GM12873 (cell line): ENCODE data around the gene UBAP1.

Experiments
- TF ChIP-seq, protein P1 (sequence below): IDR thresholded peaks from 2 replicates; pipeline ENCODE4 v1.5.1; 2012; ENCODE audit warnings: low read depth, mild to moderate bottlenecking, moderate library complexity, low read length, control low read depth; ENCODE audit not compliant: insufficient read depth; ENCODE audit errors: missing control alignments

Gene UBAP1

GRCh38 chr9:34145165-34145564, 33.7 kb upstream of the UBAP1 start:
- TF ChIP-seq, protein P1, sequence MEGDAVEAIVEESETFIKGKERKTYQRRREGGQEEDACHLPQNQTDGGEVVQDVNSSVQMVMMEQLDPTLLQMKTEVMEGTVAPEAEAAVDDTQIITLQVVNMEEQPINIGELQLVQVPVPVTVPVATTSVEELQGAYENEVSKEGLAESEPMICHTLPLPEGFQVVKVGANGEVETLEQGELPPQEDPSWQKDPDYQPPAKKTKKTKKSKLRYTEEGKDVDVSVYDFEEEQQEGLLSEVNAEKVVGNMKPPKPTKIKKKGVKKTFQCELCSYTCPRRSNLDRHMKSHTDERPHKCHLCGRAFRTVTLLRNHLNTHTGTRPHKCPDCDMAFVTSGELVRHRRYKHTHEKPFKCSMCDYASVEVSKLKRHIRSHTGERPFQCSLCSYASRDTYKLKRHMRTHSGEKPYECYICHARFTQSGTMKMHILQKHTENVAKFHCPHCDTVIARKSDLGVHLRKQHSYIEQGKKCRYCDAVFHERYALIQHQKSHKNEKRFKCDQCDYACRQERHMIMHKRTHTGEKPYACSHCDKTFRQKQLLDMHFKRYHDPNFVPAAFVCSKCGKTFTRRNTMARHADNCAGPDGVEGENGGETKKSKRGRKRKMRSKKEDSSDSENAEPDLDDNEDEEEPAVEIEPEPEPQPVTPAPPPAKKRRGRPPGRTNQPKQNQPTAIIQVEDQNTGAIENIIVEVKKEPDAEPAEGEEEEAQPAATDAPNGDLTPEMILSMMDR: no peak

DNA sequence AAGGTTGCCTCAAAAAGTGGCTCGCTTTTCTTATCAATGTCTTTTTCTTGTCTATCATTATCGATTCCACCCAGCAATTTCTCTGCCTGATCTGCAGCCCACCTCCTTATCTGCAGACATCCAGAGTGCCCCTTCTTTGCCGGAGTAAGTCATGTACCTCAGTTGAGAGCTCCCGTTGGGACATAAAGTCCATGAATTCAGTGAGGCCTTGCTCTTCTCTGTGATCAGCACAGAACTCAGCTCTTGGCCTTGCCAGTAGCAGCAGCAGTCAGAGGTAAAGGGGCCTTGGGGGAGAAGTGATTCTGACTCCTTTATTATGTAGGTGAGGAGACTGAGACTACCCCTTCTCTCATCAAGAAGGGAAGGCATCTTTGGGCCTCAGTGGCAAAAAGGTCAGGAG, 27.4 kb upstream of the UBAP1 start:
- TF ChIP-seq, protein P1: no peak

DNA sequence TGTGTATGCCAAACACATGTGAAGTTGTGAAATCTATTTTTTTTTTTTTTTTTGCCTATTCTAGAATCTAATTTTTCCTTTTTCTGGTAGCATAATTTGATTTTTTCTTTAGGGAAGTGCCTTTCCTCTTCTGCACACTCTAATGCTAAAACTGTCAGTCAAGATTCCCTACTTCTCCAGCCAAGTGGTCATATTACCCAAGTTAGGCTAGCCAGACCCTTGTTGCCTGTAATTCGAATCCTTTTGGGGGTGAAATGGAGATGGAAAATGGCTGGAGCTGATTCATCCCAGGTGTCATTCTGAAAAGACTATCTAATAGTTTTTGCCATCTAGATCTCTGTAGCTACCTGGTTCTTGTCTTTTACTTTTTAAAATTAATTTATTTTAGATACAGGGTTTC, 24.8 kb upstream of the UBAP1 start:
- TF ChIP-seq, protein P1: no peak

DNA sequence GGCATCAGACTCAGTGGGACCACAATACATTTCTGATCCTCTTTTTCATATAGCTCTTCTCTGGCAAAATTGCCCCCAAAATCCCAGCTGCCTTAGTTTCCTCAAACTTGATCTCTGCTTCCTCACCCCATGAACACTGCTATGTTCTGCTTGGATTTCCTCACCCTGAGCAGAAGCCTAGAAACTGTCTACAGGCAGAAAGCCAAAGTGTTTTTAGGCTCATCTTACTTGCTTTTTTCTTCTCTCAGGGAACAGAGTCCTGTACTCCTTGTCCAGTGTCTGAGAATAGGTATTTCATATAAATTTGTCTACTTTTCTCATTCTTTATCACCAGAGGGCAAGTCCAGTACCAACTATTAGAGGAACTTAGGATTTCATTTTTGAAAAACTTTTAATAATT, 21.5 kb upstream of the UBAP1 start:
- TF ChIP-seq, protein P1: no peak

DNA sequence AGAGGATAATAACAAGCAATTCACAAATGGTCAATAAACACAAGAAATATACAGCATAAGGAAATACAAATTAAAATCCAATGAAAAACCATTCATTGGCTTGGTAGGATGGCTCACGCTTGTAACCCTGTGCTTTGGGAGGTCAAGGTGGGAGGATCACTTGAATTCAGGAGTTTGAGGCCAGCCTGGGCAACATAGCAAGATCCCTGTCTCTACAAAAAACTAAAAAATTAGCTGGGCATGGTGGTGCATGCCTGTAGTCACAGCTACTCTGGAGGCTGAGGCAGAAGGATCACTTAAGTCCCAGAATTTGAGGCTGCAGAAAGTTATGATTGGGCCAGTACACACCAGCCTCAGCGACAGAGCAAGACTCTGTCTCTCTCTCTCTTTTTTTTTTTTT, 20.9 kb upstream of the UBAP1 start:
- TF ChIP-seq, protein P1: no peak

DNA sequence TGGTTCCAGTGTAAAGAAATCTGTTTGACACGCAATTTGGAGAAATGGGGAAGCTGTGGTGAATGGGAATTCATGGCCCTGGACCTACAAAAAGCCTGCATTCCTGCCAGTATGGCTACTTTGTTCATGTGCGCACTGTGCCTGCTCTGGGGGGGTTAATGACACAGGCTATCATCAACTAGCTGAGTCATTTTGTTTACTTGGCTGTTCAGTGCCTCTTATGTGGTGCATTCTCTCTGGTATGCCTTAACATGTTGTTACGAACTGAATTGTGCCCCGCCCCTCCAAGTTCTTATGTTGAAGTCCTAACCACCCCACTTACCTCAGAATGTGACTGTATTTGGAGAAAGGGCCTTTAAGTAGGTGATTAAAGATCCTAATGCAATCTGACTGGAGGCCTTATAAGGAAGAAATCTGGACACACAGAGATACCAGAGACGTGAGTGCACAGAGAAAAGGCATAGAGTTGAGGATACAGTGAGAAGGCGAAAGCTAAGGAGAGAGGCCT, 20.4 kb upstream of the UBAP1 start:
- TF ChIP-seq, protein P1: no peak

DNA sequence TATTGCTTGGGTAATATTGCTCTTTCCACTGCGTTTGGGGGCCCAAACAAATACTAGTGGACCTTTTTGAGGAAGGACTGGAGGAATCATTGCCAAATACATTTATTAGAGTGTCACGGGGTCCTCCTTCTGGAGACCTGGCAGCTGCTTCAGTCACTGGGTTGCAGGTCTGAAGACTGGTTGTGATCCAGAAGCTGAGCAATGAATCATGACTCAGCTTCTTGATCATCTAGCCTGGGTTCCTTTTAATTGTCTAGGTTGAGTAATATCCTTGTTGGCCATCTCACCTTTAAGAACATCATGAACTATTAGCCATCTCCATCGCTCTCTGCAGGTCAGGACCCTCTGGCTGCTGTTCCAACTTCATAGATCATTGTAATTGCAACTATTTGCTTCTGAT, 15.4 kb upstream of the UBAP1 start:
- TF ChIP-seq, protein P1: no peak
